Endometrial microvascular endothelial cells (primary cell): ENCODE measurements around the gene NOXO1. TPM values are rescaled to one million over a fixed set of nuclear protein-coding genes. Genes with fewer than 3 reads are reported as not detected.

Experiments
- in situ Hi-C: cut with HindIII; loops from 2 replicates; pipeline ENCODE4 v1.10.0; 2017; ENCODE audit warnings: low sequenced_read_pairs, low pct_unique_long_range_greater_than_20kb; ENCODE audit errors: inconsistent ontology term
- total RNA-seq: library from RNA; depleted of rRNA; stranded (reverse); fragments of >200 nt; gene quantifications from one replicate; pipeline ENCODE4 v1.2.3, GENCODE V29; 2015; ENCODE audit errors: inconsistent ontology term

Gene NOXO1, protein sequence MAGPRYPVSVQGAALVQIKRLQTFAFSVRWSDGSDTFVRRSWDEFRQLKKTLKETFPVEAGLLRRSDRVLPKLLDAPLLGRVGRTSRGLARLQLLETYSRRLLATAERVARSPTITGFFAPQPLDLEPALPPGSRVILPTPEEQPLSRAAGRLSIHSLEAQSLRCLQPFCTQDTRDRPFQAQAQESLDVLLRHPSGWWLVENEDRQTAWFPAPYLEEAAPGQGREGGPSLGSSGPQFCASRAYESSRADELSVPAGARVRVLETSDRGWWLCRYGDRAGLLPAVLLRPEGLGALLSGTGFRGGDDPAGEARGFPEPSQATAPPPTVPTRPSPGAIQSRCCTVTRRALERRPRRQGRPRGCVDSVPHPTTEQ
- 0.09 TPM for total RNA-seq

DNA sequence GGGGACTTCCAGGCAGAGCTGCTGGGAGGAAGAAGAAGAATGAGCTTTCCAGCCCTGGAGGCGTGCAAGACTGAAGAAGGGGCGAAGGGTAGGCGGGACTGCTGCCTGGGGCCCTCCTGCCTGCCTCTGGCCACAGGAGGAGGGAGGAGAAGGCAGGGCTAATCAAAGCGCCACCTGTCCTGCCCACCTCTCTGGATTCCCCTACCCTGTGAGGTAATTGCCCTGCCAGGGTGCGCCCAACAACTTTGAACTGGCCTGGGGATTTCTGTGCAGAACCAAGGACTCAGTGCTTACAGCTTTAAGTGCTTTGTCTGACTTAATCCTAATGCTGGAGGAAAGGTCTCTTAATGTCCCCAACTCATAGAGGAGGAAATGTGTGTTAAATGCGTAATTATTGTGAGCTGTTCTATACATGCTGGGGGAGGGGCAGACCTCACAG is at the start of gene NOXO1:
TSS of gene NOXO1 (minus strand) at position 72 of the 439 bp plus-strand sequence. CDS start 290 bp downstream, outside the sequence.
- in situ Hi-C loops = no loop called here

DNA sequence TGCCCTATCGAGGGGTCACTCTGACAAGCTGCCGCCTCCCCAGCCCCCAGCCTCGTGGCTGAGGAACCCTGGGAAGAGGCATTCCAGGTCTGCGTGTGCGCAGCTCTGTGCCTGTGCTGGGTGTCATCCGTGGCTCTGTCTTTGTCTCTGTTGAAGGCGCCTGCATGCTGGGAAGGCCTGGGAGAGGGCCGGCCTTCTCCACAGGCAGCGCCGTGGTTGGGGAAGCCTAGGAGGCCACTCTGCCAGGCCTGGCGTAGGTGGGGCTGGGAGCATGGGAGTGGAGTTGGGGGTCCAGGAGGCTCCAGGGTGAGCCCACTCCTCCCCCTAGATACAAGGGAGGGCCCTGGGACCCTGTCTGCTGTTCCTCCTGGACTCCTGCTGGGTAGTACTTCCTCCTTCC is 48.8 kb upstream of the NOXO1 start:
- in situ Hi-C loops = loop anchor here (25.0 kb wide), 1 partner anchor 132 kb away; the partner anchor contains the start of gene TRAF7

DNA sequence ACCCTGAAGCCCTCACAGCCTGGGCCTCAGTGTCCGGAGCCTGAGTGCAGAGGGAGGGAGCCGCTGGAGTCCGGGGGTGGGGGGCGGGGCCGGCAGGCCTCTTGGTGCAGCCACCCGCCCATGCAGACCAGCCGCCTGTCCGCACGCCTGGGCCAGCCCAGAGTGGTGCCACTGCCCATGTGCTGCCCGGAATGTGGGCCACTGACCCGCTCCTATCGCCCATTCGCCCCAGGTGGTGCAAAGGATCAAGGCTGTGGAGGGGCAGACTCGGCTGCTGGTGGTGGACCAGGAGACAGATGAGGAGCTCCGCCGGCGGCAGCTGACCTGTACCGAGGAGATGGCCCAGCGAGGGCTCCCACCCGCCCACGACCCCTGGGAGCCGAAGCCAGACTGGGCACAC is 48.1 kb upstream of the NOXO1 start:
- in situ Hi-C loops = loop anchor here (25.0 kb wide), 1 partner anchor 133 kb away; the partner anchor contains the start of gene TRAF7

DNA sequence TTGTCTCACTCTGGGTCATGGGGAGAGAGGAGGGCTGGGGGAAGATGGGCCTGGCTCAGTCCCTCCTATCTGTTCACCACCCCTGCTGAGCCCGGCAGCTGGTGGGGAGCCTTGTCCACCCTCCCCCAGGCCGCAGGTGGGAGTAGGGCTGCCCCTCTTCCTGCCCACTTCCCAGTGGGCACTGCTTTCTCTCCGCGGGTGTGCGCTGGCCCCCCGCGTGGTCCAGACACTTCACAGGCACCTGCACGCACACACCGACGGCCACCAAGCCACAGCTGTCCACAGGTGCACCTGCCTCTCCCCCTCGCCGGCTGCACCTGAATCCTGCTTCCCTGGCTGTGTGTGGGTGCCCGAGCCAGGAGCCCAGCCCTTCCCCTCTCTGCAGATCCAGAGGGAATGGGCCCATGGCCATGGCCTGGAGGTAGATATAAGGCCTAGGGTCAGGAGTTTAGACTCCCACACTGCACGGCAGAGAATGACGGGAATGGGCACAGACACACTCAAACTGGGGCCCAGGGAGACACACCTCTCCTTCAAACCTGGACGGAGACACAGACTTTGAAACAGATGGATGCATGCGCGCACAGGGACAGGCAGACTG is 47.5 kb upstream of the NOXO1 start:
- in situ Hi-C loops = loop anchor here (25.0 kb wide), 1 partner anchor 134 kb away; the partner anchor contains the start of gene TRAF7

DNA sequence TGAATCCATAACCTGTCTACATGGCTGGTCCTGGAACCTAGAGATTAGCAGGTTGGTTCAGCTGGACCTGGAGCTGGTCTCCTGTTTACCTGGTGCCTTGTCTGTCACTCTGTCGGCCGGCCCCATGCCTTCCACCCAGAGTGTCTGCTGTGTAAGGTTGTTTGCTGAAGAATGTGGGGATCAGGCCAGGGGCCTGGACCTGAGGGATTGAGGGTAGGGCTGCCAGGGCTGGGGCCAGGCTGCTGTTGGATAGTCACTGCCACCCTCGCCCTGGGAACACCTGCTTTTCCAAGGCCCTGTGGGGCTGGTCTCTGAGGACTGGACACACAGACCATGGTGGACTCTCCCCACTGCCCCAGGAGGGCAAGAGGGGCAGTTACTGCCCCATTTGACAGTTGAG is 46.9 kb upstream of the NOXO1 start:
- in situ Hi-C loops = loop anchor here (25.0 kb wide), 1 partner anchor 134 kb away; the partner anchor contains the start of gene TRAF7

DNA sequence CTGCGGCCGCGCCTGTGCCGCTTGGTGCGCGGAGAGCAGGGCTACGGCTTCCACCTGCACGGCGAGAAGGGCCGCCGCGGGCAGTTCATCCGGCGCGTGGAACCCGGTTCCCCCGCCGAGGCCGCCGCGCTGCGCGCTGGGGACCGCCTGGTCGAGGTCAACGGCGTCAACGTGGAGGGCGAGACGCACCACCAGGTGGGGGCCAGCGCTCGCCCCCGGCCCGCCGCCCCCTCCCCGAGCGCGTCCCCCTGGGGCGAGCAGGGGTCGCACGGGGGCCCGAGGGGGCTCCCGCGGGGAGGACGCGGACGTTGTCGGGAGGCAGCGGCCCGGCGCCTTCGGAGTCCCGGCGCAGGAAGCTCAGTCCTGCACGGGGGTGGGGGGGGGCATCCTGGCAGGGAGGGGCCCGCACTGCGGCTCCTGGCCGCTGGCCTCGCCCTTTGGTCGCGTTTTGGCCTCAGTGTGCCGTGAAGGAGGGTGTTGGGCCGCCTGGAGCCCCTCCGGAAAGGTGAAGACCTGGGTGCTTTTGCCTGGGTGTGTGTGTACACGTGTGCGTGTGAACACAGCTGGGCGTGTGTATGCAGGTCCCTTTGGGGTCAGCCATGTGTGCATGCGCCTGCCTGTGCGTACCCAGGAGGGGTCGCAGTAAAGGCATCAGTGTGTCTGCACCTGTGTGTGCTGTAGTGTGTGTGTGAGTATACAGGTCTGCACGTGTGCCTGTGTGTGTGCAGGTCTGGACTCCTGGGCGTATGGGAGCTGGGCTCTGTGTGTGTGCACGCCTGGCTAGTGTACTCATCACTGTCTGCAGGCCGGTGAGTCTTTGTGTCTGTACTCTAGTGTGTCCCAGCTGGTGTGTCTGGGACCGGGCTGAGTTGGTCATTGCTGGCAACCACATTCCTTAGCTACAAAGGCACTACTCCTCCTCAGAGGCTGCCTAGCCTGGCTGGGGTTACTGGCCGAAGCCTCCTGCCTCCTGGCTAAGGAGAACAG is 46.0 kb upstream of the NOXO1 start:
- in situ Hi-C loops = loop anchor here (25.0 kb wide), 1 partner anchor 135 kb away; the partner anchor contains the start of gene TRAF7

DNA sequence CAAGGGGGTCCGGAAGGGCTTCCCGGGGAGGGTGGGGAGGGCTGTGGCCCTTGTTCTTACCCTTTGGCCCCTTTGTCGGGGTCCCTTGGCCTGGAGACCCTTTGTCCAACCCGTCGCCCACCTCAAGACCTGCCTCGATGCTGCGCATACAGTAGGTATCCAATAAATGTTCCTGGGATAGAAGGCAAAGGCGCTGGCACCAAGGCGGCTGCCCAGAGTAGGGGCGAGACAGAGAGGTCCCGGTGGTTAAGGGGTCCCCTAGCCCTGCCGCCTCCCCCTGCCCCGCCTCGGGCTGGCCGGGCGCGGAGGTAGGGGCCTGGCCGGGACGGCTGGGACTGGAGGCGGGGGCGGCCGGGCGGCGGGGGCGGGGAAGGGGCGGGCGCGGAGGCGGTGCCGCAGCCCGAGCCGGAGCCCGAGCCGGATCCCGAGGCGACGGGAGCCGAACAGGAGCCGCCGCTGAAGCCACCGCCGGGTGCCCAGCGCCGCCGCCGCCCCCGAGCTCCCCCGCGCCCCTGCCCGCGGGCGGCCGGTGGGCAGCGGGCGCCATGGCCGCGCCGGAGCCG is 45.3 kb upstream of the NOXO1 start, which contains the start of gene NHERF2:
TSS of gene NHERF2 (plus strand) at position 442 of the 563 bp plus-strand sequence. CDS start at position 546, 104 bp downstream.
- in situ Hi-C loops = loop anchor here (25.0 kb wide), 1 partner anchor 136 kb away; the partner anchor contains the start of gene TRAF7

DNA sequence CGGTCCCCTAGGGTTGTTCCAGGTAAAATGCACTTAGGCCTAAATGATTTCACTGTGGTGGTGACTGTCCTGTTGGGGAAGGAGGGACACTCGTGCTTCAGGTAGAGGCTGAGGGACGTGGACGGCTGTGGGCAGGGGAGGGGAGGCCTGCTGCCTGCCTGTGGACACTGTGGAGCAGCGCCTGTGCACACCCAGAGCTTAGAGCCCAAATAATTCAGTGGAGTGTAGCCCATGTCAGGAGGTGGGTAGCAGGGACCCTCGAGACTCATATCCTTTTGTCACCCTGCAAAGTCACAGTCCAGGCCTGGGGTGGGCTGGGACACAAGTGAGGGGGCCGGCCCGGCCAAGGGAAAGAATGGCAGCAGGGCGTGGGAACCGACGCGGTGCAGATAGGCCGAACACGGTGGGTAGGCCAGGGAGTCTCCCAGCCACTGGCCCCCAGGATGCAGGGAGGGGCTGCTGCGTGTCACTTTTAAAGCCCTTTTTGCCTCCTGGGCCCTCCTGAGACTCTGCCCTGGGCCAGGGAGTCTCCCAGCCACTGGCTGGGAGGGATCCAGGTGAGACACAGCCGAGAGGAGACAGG is 44.7 kb upstream of the NOXO1 start:
- in situ Hi-C loops = loop anchor here (25.0 kb wide), 1 partner anchor 136 kb away; the partner anchor contains the start of gene TRAF7

DNA sequence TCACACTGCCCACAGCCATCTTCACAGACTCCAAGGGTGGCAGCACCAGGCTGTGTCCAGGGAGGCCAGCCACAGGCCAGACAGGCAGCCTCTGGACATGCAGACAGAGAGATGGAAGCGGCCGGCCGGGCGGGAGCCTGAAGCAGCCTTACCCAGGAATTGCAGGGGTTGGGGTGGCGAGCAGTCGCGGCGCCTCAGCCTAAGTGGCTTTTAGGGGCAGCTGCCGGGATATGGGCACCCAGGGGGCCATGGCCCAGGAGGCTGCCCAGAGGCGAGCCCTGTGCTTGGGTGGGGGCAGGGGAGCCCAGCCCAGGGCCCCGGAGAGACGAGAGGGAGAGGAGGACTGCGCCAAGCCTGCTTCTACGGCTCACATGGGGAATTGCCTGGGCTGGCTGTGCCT is 44.0 kb upstream of the NOXO1 start:
- in situ Hi-C loops = loop anchor here (25.0 kb wide), 1 partner anchor 137 kb away; the partner anchor contains the start of gene TRAF7

DNA sequence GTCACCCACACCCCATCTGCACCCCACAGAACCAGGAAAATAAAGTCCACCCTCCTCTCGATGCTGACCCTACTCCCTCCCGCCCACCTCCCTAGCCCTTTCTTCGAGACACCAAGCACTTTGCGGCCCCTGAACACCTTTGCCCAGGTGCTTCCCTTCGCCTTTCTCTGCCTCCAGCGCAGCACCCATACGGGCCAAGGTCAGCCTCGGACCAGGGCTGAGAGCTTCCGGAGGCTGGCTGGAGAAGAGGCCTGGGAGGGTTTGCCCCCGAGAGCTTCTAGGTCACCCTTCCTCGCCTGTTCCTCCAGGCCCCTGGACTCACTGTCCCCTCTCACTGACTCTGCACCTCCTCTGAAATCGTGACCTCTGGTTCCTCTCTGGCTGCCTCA is 42.8 kb upstream of the NOXO1 start:
- in situ Hi-C loops = no loop called here

DNA sequence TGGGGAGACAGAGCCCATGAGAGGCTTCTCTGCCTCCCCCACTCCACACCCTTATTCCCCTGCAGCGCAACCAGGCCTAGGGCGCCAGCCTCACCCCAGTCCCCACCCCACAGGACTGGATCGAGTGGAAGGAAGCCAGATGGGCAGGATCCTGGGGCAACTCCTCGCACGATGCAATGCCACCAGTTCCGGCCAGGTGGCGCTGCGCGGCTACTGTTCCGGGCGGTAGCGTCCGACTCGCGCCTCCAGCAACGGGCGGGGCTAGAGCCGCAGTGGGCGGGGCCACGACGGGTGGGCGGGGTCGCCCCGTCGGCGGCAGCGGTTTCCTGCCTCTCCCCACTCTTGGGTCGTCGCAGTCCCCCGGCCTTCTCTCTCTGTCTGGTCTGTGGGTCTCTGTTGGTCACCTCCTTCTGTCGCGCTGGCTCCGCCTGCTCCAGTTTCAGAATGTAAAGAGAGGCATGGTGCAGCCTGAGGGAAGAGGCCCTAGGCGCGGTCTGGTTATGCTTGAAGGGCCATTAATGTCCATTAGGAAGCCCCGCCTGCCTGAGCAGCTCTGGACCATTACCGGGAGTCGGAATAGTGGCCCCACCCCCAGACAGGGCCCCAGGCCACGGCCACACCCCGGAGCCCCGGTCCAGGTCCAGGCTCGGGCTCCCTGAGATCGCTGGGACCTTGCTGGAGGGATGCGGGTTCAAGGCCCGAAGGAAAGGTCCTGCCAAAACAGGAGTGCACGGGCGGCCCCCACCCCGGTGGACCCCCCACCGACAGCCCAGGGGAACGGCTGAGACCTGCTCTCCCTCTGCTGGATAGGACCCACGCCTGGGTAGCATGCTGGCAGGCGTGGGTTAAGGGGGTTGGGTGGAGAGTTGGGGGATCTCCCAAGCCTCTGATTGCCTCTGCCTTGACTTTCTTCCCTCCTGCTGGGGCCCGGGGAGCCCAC is 42.1 kb upstream of the NOXO1 start:
- in situ Hi-C loops = no loop called here

DNA sequence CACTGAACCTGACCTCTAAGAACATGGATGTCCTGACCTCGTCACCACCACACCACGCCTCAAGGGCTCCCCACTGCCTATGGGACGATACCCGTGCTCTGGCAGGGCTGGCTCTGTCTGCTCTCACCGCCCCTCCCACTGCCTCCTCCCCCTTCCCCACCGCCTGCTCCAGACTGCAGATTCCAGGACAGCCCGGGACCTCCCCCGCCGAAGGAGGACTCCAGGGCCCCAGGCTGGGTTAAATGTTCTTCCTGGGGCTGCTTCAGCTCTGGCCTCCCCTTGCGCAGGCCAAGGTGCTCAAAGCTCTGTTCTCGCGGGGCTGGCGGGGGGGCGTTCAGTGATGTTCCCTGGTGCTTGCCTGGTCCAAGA is 41.4 kb upstream of the NOXO1 start:
- in situ Hi-C loops = no loop called here

DNA sequence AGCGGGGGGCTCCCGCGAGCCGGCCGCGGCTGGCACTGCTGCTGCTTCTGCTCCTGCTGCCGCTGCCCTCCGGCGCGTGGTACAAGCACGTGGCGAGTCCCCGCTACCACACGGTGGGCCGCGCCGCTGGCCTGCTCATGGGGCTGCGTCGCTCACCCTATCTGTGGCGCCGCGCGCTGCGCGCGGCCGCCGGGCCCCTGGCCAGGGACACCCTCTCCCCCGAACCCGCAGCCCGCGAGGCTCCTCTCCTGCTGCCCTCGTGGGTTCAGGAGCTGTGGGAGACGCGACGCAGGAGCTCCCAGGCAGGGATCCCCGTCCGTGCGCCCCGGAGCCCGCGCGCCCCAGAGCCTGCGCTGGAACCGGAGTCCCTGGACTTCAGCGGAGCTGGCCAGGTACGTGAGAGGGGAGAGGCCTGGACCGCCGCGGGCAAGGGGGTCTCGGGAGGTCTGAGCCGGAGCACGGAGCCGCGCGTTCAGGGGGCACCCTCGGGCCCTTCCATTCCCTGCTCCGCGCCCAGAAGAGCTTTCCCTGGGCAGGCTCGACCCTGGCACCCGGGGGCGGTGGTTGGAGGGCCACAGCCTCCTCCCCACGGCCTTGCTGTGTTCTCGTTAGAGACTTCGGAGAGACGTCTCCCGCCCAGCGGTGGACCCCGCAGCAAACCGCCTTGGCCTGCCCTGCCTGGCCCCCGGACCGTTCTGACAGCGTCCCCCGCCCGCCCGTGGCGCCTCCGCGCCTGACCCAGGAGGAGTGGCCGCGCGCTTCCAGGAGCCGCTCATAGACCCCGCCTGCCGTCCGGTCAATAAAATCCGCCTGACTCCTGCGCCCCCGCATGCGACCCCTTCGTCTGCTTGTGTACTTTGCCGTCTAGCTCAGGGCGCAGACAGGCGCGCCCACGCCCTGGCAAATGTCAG is 38.9 kb upstream of the NOXO1 start:
- in situ Hi-C loops = no loop called here

DNA sequence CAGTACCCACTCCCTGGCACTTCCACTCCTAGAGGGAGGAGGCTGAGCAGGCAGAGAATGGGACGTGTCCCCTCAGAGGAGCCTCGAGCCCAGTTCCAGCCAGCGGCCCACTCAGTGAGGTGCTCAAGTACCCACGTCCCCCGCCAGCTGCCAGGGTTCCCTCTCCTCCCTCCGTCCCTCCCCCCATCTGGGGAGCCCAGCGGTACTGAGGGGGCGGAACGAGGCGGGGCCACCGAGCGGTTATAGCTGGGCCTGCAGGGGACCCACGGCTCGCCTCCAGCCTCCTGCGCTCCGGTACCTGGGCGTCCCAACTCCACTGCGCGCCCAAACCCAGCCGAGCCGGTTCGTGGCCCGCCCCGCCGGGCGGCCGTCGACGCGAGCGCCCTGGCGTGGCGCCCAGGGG is 38.2 kb upstream of the NOXO1 start, which contains the start of gene NPW:
TSS of gene NPW (plus strand) at position 268 of the 403 bp plus-strand sequence.
- in situ Hi-C loops = no loop called here

DNA sequence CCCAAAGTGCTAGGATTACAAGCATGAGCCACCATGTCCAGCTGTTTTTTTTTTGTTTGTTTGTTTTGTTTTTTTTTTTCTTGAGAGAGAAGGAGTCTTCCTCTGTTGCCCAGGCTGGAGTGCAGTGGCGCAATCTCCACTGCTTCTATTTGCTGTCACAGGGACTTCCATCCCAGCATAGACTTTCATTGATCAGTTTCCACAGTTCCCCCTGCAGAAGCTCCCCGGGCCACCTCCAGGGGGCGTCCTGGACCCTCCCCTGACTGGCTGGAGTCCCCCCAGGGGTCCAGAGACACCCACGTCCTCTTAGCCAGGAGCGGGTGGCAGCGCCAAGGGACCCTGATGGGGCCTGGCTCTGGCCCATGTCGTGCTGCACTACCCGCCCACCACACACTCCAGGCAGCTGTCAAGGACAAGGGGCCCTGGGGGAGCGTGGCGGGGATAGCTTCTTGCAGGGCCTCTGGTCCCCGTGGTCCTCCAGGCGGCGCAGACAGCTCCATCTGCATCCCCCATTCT is 35.2 kb upstream of the NOXO1 start:
- in situ Hi-C loops = no loop called here

DNA sequence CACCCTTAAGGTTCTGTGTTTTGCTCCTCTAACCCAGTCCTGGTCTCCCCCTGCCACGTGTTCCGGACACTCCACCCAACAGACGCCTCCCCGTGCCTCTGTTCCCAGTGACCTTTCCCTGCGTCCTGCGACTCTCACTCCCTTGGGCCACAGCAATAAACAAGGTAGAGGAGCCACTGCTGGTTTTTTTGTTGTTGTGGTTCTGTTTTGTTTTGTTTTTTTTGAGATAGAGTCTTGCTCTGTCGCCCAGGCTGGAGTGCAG is 34.6 kb upstream of the NOXO1 start:
- in situ Hi-C loops = no loop called here
